Lower lobe of right lung (tissue), 2 donors: ENCODE data around the gene DPP7. TPM values are rescaled to one million over a fixed set of nuclear protein-coding genes. Genes with fewer than 3 reads are reported as not detected.

Experiments used
- ATAC-seq, 2 donors: fragments of 200-7000 bp; cut with Tn5 transposase; one replicate each; pipeline ENCODE4 v1.9.1; 2020 to 2022; ENCODE audit warnings: mild to moderate bottlenecking in 2 of 2, moderate library complexity in 2 of 2
- DNase-seq: peaks from one replicate; pipeline ENCODE4 v3.0.0-alpha.2; 2020
- H3K27ac ChIP-seq: fragments of 200-600 bp; one replicate; pipeline ENCODE4 v1.8.0; 2022
- H3K27me3 ChIP-seq: fragments of 200-600 bp; one replicate; pipeline ENCODE4 v1.8.0; 2022; ENCODE audit warnings: low read depth
- H3K36me3 ChIP-seq: fragments of 200-600 bp; one replicate; pipeline ENCODE4 v1.8.0; 2022; ENCODE audit warnings: mild to moderate bottlenecking
- H3K4me1 ChIP-seq: fragments of 200-600 bp; one replicate; pipeline ENCODE4 v1.8.0; 2022
- H3K4me3 ChIP-seq: fragments of 200-600 bp; one replicate; pipeline ENCODE4 v1.8.0; 2022; ENCODE audit warnings: mild to moderate bottlenecking
- H3K9me3 ChIP-seq: fragments of 200-600 bp; one replicate; pipeline ENCODE4 v1.8.0; 2022
- intact Hi-C: fragments of 100-400 bp; cut with DNase I; formaldehyde crosslinking; loops from one replicate; pipeline ENCODE4 v1.11.0; 2022
- total RNA-seq: library from RNA; stranded (reverse); fragmentation: NEBNext Ultra II Directional; extraction: Animal tissue kit (Norgen Biotek cat#: 25700); gene quantifications from one replicate; pipeline ENCODE4 v1.2.1, GENCODE V29; 2021
- TF ChIP-seq, protein P1 (sequence below): fragments of 200-600 bp; IDR thresholded peaks from one replicate; pipeline ENCODE4 v1.8.0; 2022; ENCODE audit warnings: antibody characterized with exemption, mild to moderate bottlenecking
- donor health status: DM: no; HTN: yes; CAD: no; lungs with severe emphysema.

DPP7 gene
- total RNA-seq, 1 donor from 2014 or later, result 190 TPM

DNA sequence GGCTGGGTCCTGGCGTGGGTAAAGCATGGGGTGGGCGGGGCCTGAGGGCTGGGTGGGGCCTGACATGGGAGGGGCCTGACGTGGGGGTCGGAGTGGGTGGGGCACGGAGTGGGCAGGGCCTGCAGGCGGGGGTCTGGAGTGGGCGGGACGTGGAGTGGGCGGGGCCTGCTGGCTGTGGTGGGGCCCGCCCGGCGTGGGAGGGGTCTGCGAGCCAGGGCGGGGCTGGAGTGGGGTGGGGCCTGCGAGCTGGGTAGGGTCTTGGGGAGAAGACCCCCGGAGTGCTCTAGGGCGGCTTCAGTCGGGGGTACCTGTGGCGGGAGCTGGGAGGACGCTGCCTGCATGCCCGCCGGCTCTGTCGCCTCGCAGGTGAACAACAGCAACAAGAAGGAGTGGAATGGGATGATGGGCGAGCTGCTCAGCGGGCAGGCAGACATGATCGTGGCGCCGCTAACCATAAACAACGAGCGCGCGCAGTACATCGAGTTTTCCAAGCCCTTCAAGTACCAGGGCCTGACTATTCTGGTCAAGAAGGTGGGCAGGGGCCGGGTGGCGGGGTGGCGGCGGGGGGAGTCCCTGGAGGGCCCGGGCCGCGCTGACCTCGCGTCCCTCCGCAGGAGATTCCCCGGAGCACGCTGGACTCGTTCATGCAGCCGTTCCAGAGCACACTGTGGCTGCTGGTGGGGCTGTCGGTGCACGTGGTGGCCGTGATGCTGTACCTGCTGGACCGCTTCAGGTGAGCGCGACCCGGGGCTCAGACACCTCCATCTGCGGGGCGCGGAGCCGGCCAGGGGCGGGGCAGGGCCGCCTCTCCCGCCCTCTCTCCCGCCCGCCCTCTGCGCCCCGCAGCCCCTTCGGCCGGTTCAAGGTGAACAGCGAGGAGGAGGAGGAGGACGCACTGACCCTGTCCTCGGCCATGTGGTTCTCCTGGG is 47.3 kb upstream of the DPP7 start:
- DNase-seq (no peak), ATAC-seq (peak in 1 of 2 donors; percentile 2)
- TF ChIP-seq, protein P1, sequence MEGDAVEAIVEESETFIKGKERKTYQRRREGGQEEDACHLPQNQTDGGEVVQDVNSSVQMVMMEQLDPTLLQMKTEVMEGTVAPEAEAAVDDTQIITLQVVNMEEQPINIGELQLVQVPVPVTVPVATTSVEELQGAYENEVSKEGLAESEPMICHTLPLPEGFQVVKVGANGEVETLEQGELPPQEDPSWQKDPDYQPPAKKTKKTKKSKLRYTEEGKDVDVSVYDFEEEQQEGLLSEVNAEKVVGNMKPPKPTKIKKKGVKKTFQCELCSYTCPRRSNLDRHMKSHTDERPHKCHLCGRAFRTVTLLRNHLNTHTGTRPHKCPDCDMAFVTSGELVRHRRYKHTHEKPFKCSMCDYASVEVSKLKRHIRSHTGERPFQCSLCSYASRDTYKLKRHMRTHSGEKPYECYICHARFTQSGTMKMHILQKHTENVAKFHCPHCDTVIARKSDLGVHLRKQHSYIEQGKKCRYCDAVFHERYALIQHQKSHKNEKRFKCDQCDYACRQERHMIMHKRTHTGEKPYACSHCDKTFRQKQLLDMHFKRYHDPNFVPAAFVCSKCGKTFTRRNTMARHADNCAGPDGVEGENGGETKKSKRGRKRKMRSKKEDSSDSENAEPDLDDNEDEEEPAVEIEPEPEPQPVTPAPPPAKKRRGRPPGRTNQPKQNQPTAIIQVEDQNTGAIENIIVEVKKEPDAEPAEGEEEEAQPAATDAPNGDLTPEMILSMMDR, result no peak
- Histone ChIP-seq H3K4me1 (peaks cover 20% of the 10 kb centered on the region), H3K27me3 (peaks cover 98% of the 10 kb centered on the region), H3K27ac (no peak overlapping the region), H3K4me3 (no peak overlapping the region), H3K9me3 (no peaks in the 10 kb centered on the region), H3K36me3 (no peaks in the 10 kb centered on the region)
- intact Hi-C loops, result no loop called here

DNA sequence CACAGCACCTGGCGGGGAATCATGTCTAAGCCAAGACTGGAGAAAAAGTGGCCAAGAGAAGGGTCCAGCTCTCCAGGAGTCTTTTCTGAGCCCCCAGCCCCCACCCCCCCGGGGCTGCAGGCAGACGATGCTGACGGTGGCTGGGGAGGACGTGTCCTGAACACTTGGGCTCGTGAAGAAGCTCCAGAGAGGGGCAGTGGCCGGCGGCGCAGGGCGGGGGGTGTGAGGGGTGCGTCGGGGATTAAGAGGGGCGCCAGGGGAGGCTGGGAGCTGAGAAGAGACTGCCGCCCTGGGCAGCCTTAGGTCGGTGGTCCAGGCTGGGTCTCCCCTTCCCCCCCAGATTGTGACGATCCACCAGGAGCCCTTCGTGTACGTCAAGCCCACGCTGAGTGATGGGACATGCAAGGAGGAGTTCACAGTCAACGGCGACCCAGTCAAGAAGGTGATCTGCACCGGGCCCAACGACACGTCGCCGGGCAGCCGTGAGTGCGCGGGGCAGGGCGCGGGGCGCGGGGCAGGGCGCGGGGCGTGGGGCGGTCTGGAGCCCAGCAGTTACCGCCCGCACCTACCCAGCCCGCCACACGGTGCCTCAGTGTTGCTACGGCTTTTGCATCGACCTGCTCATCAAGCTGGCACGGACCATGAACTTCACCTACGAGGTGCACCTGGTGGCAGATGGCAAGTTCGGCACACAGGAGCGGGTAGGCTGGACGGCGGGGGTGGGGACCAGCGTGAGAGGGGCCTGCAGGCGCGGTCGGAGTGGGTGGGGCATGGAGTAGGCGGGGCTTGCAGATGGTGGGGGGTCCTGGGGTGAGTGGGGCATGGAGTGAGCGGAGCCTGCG is 46.4 kb upstream of the DPP7 start:
- Histone ChIP-seq H3K27me3 (peaks cover 98% of the 10 kb centered on the region), H3K9me3 (no peaks in the 10 kb centered on the region), H3K27ac (no peak overlapping the region), H3K4me1 (peaks cover 24% of the 10 kb centered on the region), H3K4me3 (no peak overlapping the region), H3K36me3 (no peaks in the 10 kb centered on the region)
- DNase-seq, result no peak
- TF ChIP-seq, protein P1, result no peak
- intact Hi-C loops, result no loop called here
- no peak for ATAC-seq

DNA sequence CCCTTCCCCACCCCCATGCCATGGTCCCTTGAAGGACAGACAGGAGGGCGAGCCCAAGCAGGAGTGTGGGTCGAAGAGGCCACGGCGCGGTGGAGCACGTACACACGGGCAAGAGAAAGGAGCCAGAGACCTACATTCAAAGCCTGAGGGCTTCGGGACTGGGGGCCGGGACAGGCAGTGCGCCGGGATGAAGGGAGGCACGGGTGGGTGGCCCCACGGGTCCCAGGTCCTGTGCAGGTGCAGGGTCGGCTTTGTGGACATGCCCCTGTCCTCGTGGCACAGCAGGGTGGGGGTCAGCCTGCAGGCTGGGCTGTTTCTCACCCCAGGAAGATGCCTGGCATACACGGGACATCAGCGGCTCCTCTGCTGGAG is 45.5 kb upstream of the DPP7 start:
- DNase-seq (no peak), ATAC-seq (no peak)
- intact Hi-C loops, result no loop called here
- Histone ChIP-seq H3K36me3 (no peaks in the 10 kb centered on the region), H3K9me3 (no peaks in the 10 kb centered on the region), H3K4me3 (no peak overlapping the region), H3K27ac (no peak overlapping the region), H3K27me3 (peaks cover 96% of the 10 kb centered on the region), H3K4me1 (peaks cover 24% of the 10 kb centered on the region)
- TF ChIP-seq, protein P1, result no peak

DNA sequence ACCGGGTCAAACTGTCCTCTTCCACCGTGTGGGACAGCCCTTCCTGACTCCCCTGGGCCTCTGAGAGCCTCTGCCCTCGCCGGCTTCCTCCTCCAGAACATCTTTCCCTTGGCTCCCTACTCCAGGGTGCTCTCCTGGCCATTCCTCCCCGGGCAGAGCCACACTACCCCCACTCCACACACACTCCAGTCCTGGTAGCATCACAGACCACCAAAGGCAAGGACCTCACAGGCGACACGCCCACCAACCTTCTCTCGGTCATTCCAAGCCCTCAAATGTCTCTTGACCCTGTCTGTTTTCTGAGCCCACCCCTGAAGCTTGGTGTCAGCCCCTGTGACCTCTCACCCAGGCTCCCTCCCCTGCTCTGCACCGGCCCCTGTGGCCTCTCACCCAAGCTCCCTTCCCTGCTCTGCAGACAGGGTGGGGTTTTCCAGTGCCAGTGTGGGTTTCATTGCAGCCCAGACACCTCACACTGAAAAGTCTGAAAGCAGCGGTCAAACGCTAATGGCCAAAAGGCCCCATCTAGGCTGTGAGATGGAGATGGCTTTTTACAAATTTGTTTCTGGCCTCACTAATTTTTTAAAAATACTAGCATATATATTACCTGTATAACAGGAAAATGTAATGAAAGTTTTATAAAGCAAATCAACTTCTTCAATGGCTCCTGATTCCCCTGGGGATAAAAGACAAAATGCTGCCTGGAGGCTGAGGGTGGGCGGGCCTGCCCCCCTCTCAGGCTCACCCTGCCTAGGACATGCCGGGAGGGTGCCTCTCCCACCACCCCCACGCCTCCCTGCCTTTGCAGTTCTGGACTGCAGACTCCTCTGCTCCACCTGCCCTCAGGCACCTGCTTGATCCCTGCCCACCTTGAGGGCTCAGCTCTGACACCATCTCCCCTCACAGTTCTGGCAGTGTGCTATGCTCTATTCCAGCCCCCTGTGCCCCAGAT is 44.8 kb upstream of the DPP7 start:
- Histone ChIP-seq H3K9me3 (no peaks in the 10 kb centered on the region), H3K4me3 (no peak overlapping the region), H3K27ac (no peak overlapping the region), H3K36me3 (no peaks in the 10 kb centered on the region), H3K27me3 (peaks cover 90% of the 10 kb centered on the region), H3K4me1 (peaks cover 24% of the 10 kb centered on the region)
- TF ChIP-seq, protein P1, result no peak
- no peak for ATAC-seq
- no peak for DNase-seq
- intact Hi-C loops, result no loop called here

DNA sequence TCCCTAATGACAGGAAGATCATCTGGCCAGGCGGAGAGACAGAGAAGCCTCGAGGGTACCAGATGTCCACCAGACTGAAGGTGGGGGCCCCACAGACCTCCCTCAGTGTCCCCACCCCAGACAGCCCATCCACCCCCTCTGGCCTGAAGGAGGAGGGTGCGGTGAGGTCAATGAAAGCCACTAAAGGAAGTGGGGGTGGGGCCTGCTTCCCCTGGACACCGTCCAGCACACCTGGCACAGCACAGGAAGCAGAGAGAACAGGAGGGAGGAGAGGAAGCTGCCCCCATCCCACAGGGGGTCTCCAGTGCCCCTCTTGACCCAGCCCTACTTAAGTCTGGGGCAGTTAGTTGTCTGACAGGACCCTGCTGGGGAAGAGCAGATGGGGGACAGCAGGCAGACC is 44.1 kb upstream of the DPP7 start:
- no peak for ATAC-seq
- TF ChIP-seq, protein P1, result no peak
- H3K4me1 ChIP-seq, result peaks cover 24% of the 10 kb centered on the region
- H3K27me3 ChIP-seq, result peaks cover 82% of the 10 kb centered on the region
- intact Hi-C loops, result no loop called here
- no peaks in the 10 kb centered on the region for H3K36me3 ChIP-seq
- H3K27ac ChIP-seq, result no peak overlapping the region
- no peaks in the 10 kb centered on the region for H3K9me3 ChIP-seq
- no peak overlapping the region for H3K4me3 ChIP-seq
- DNase-seq, result no peak
